Calu3 (cell line): Measurements from ENCODE around the gene HTR3B. TPM values are rescaled to one million over a fixed set of nuclear protein-coding genes. Genes with fewer than 3 reads are reported as not detected.

Source experiments
- BruUV-seq: library from RNA; stranded (reverse); fragments of 400-500 nt; replicated peaks from 2 replicates; lab custom pipeline; 2021; lab: Mats Ljungman, UMichigan
- CTCF ChIA-PET: fragments of 300-600 bp; sonication (Branson Sonifier 250); formaldehyde crosslinking; loops from one replicate; lab custom pipeline; 2022; ENCODE audit warnings: antibody characterized with exemption; lab: Charles Lee
- DNase-seq: peaks from one replicate; pipeline ENCODE4 v3.0.0; 2022
- H3K27ac Mint-ChIP-seq: one replicate; pipeline ENCODE4 v1.8.0; 2022; ENCODE audit warnings: mixed read lengths; ENCODE audit not compliant: unreplicated experiment
- H3K27me3 Mint-ChIP-seq: one replicate; pipeline ENCODE4 v1.8.0; 2022; ENCODE audit warnings: mixed read lengths; ENCODE audit not compliant: unreplicated experiment
- H3K36me3 Mint-ChIP-seq: one replicate; pipeline ENCODE4 v1.8.0; 2022; ENCODE audit warnings: mild to moderate bottlenecking, moderate library complexity, mixed read lengths; ENCODE audit not compliant: insufficient read depth, unreplicated experiment
- H3K4me1 Mint-ChIP-seq: one replicate; pipeline ENCODE4 v1.8.0; 2022; ENCODE audit warnings: mild to moderate bottlenecking, low read depth, mixed read lengths; ENCODE audit not compliant: unreplicated experiment
- H3K4me3 Mint-ChIP-seq: one replicate; pipeline ENCODE4 v1.8.0; 2022; ENCODE audit warnings: mild to moderate bottlenecking, low read depth, moderate library complexity, mixed read lengths; ENCODE audit not compliant: unreplicated experiment
- H3K9me3 Mint-ChIP-seq: one replicate; pipeline ENCODE4 v1.8.0; 2022; ENCODE audit warnings: low read depth, mixed read lengths; ENCODE audit not compliant: unreplicated experiment
- intact Hi-C: fragments of 100-400 bp; cut with micrococcal nuclease; formaldehyde crosslinking; loops from one replicate; pipeline ENCODE4 v1.10.0; 2022; ENCODE audit not compliant: unreplicated experiment
- total RNA-seq: library from RNA; stranded (reverse); gene quantifications from 2 replicates; pipeline ENCODE4 v1.2.3, GENCODE V29; 2022
- TF ChIP-seq, protein P1 (sequence below): fragments of 200-600 bp; IDR thresholded peaks from one replicate; pipeline ENCODE4 v1.8.0; 2022; ENCODE audit warnings: antibody characterized with exemption; ENCODE audit not compliant: unreplicated experiment

HTR3B gene
- total RNA-seq, 1 experiment from 2014 or later, result not detected

DNA sequence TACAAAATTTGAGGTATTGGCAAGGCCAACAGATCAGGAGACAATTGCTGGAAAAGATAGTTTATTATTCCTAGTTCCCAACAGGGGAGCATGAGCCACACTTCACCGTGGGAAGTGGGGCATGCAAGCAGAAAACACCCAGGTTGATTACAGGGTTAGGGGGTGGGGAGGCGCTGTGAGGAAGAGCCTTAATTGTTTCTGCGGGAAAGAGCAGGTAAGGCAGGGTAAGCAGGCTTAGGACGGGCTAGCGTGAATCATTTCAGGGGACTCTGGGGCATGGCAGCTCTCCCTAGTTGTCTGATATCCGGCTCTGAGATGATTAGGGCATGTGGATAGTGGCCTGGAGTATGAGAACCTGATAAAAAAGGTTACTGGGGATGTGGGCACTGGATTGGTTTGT is 49.6 kb downstream of the HTR3B start:
- H3K27me3 Mint-ChIP-seq, result peaks cover 94% of the 10 kb centered on the region
- no peak overlapping the region for H3K27ac Mint-ChIP-seq
- TF ChIP-seq, protein P1, sequence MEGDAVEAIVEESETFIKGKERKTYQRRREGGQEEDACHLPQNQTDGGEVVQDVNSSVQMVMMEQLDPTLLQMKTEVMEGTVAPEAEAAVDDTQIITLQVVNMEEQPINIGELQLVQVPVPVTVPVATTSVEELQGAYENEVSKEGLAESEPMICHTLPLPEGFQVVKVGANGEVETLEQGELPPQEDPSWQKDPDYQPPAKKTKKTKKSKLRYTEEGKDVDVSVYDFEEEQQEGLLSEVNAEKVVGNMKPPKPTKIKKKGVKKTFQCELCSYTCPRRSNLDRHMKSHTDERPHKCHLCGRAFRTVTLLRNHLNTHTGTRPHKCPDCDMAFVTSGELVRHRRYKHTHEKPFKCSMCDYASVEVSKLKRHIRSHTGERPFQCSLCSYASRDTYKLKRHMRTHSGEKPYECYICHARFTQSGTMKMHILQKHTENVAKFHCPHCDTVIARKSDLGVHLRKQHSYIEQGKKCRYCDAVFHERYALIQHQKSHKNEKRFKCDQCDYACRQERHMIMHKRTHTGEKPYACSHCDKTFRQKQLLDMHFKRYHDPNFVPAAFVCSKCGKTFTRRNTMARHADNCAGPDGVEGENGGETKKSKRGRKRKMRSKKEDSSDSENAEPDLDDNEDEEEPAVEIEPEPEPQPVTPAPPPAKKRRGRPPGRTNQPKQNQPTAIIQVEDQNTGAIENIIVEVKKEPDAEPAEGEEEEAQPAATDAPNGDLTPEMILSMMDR, result no peak
- no peak overlapping the region for H3K4me3 Mint-ChIP-seq
- H3K36me3 Mint-ChIP-seq, result no peaks in the 10 kb centered on the region
- BruUV-seq, result no TSS peak
- DNase-seq, result no peak
- H3K4me1 Mint-ChIP-seq, result no peaks in the 10 kb centered on the region
- CTCF ChIA-PET, result interaction anchor here (0.6 to 1.1 kb wide), 2 partner anchors 31 to 365 kb away, joined by 3 to 9 read pairs; no protein-coding TSS in a partner anchor
- no peaks in the 10 kb centered on the region for H3K9me3 Mint-ChIP-seq
- intact Hi-C loops, result no loop called here

DNA sequence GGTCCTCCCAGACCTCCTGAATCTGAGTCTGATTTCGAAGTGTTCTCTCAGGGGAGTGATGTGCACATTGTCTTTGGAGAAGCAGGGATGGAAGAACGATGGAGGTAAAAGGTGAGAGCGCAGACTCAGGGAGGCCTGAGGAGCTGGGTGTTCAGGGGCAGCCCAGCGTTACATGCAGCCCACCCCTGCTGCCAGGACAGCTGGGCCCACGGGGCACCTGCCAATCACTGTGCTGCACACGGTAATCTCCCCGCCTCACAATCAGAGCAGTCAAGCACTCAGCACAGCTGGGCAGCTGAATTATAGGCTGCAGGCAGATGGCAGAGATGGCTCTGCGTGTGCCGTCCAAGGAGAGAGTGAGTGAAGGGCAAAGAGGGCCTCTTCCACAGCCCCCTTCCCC is 52.4 kb downstream of the HTR3B start:
- TF ChIP-seq, protein P1, result no peak
- BruUV-seq, result no TSS peak
- Mint-ChIP-seq H3K36me3 (no peaks in the 10 kb centered on the region), H3K27me3 (peaks cover 95% of the 10 kb centered on the region), H3K4me1 (no peaks in the 10 kb centered on the region), H3K4me3 (no peak overlapping the region), H3K27ac (no peak overlapping the region), H3K9me3 (no peaks in the 10 kb centered on the region)
- DNase-seq, result no peak
- intact Hi-C loops, result no loop called here
- CTCF ChIA-PET, result interaction anchor here (0.6 kb wide), 1 partner anchor 40 kb away, joined by 3 read pairs; no protein-coding TSS in a partner anchor

DNA sequence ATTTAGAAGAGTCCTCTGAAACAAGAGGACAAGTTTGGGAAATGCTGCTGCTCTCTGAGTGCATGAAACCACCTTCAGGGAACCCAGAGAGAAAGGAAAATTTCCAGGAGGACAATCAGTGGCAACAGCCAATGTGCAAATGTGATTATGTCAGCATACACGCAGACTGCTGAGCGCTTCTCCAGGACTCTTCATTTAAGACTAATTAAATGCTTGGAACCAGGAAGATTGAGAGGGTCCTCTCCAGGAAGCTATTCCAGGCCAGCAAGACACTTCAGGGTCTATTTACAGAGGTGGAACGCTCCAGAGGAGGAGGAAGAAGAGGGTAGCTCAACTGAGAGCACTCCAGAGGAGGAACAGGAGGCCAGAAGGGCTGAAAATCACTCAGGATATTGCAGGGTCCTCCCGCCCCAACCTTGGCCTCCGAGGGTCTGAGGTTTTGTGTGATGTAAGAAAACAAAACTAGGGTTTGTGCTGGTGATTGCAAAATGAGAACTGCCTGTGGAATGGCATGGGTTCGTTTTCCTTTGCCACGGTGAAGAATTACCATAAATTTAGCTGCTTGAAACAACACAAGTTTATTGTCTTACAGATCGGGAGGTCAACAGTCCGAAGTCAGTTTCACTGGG is 56.2 kb downstream of the HTR3B start:
- no peaks in the 10 kb centered on the region for H3K4me1 Mint-ChIP-seq
- H3K4me3 Mint-ChIP-seq, result no peak overlapping the region
- DNase-seq, result no peak
- TF ChIP-seq, protein P1, result no peak
- no peaks in the 10 kb centered on the region for H3K36me3 Mint-ChIP-seq
- intact Hi-C loops, result no loop called here
- no TSS peak for BruUV-seq
- no peaks in the 10 kb centered on the region for H3K9me3 Mint-ChIP-seq
- H3K27ac Mint-ChIP-seq, result no peak overlapping the region
- peaks cover 92% of the 10 kb centered on the region for H3K27me3 Mint-ChIP-seq
- CTCF ChIA-PET, result no interaction called here

DNA sequence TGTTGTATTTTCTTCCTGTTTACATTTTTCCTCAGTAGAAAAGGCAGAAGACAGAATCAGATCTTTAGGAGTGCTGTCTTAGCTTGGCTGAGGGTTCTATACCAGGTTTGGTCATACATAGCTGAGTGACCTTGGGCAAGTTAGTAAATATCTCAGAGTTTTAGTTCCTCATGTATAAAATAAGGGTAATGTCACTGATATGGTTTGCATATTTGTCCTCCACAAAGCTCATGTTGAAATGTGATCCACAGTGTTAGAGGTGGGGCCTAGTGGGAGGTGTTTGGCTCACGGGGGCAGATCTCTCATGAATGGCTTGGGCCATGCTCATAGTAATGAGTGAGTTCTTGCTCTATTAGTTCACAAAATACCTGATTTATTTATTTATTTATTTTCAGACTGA is 62.8 kb downstream of the HTR3B start:
- DNase-seq, result no peak
- intact Hi-C loops, result no loop called here
- H3K27ac Mint-ChIP-seq, result no peak overlapping the region
- CTCF ChIA-PET, result no interaction called here
- TF ChIP-seq, protein P1, result no peak
- H3K4me3 Mint-ChIP-seq, result no peak overlapping the region
- no peaks in the 10 kb centered on the region for H3K36me3 Mint-ChIP-seq
- no TSS peak for BruUV-seq
- peaks cover 44% of the 10 kb centered on the region for H3K27me3 Mint-ChIP-seq
- no peaks in the 10 kb centered on the region for H3K4me1 Mint-ChIP-seq
- H3K9me3 Mint-ChIP-seq, result no peaks in the 10 kb centered on the region
